Measurements from ENCODE around the gene AHCYL2. TPM values are rescaled to one million over a fixed set of nuclear protein-coding genes. Genes with fewer than 3 reads are reported as not detected.

AHCYL2 gene
- total RNA-seq, 1 donor from 2014 or later: 14.7 TPM

DNA sequence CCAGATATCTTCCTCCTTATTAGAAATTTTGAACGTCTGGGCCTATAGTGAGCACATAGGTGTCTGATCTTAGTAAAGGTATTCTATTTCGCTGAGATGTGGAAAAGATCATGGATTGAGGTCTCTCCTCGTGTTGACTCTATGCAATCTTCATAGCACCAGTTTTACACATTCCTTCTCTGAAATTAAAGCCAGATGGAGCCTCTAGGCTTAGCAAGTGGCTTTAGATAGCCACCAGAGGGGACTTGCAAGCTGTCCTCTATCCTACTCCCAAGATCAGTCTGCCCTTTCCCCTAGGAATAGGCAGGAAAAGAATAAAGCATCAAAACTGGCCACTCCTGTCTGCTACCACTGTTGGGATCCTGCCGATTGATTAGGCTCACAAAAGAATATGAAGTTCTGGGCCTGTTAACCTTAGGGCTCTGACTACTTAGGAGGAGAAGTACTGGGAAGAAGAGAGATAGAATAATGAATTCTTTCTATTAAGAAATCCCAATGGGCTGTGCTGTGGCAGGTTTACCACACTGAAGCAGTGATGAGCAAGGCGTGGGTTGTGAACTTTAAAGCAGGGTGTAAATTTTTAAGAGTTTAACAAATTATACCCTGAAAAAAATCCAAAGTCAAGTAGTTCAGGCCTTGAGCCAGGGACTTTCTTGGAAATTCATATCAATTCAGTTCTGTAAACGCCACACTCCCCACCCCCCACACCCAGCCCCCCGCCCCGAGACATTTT lies 207.2 kb downstream of the AHCYL2 start:
- no peak overlapping the region for H3K9ac ChIP-seq (ENCODE audit: low read length)
- Mint-ChIP-seq H3K27me3 (ENCODE audit: low read depth, unreplicated experiment) (peaks cover 29% of the 10 kb centered on the region), H3K9me3 (ENCODE audit: unreplicated experiment) (no peaks in the 10 kb centered on the region), H3K36me3 (ENCODE audit: low read depth, unreplicated experiment) (peaks cover 5% of the 10 kb centered on the region), H3K4me3 (ENCODE audit: unreplicated experiment) (no peak overlapping the region), H3K27ac (ENCODE audit: unreplicated experiment) (no peak overlapping the region), H3K4me1 (ENCODE audit: low read depth, unreplicated experiment) (no peaks in the 10 kb centered on the region)
- DNase-seq (ENCODE audit: low read depth) (no peak), FAIRE-seq (no peak)
- TF ChIP-seq, protein P1, sequence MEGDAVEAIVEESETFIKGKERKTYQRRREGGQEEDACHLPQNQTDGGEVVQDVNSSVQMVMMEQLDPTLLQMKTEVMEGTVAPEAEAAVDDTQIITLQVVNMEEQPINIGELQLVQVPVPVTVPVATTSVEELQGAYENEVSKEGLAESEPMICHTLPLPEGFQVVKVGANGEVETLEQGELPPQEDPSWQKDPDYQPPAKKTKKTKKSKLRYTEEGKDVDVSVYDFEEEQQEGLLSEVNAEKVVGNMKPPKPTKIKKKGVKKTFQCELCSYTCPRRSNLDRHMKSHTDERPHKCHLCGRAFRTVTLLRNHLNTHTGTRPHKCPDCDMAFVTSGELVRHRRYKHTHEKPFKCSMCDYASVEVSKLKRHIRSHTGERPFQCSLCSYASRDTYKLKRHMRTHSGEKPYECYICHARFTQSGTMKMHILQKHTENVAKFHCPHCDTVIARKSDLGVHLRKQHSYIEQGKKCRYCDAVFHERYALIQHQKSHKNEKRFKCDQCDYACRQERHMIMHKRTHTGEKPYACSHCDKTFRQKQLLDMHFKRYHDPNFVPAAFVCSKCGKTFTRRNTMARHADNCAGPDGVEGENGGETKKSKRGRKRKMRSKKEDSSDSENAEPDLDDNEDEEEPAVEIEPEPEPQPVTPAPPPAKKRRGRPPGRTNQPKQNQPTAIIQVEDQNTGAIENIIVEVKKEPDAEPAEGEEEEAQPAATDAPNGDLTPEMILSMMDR (IDR thresholded peaks at IDR 0.05; ENCODE audit: insufficient read depth, low read depth, low read length): no peak
- no peak for TF ChIP-seq EZH2 (IDR thresholded peaks at IDR 0.05; ENCODE audit: insufficient read depth, low read length)
- H3K36me3 ChIP-seq (ENCODE audit: insufficient read depth, low read length): no peaks in the 10 kb centered on the region
- H2AFZ ChIP-seq (ENCODE audit: low read depth, low read length): no peak overlapping the region
- peaks cover 11% of the 10 kb centered on the region for H3K4me1 ChIP-seq (ENCODE audit: insufficient read depth, low read length)
- H3K4me3 ChIP-seq (ENCODE audit: insufficient read depth, low read depth, low read length): no peak overlapping the region
- no peaks in the 10 kb centered on the region for H3K9me3 ChIP-seq (ENCODE audit: insufficient read depth, low read depth, low read length)
- no peaks in the 10 kb centered on the region for H4K20me1 ChIP-seq (ENCODE audit: insufficient read depth, low read length)
- H3K79me2 ChIP-seq (ENCODE audit: insufficient read depth, low read length): no peaks in the 10 kb centered on the region
- H3K27me3 ChIP-seq (ENCODE audit: insufficient read depth, low read length): peaks cover 12% of the 10 kb centered on the region
- no peak overlapping the region for H3K27ac ChIP-seq (ENCODE audit: low read depth, low read length)
- H3K4me2 ChIP-seq (ENCODE audit: low read length): no peak overlapping the region

DNA sequence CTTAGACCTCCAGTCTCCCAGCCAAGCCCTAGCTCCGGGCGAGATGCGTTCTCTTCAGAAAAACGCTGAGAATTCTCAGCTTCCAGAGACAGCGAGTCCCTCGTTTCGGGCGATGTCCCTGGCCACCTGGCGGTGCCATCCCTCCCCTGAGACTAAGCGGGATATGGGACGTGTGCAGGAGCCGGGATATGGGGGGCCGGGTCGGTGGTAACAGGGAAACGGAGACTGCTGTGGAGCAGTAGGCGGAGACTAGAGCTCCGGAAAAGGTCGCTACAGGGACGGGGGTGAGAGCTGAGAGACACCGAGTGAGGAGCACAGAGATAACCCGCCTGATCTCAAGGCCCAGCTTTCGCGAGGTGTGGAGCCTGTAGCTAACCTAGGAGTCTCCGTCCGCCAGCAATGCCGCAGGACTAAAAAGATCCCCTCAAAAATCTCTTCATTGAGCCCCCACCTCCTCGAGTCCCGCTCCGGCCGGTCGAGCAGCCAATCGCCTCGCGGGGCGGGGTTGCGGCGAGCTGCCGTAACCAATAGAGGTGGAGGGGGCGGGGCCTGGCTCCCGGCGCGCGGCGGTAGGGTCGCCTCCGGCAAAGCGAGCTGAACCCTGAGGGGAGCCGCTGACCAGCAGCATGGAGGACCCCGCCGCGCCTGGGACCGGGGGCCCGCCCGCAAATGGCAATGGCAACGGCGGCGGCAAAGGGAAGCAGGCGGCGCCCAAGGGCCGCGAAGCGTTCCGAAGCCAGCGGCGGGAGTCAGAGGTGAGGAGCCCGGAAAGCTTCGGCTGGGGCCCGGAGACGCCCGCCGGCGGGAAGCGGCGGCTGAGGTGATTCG lies 209.2 kb downstream of the AHCYL2 start, which contains the start of gene STRIP2:
TSS of gene STRIP2 (plus strand) at position 586 of the 828 bp plus-strand sequence. CDS start at position 627, 41 bp downstream.
- TF ChIP-seq, protein P1 (IDR thresholded peaks at IDR 0.05; ENCODE audit: insufficient read depth, low read depth, low read length): peak; percentile 9
- no peak for TF ChIP-seq EZH2 (IDR thresholded peaks at IDR 0.05; ENCODE audit: insufficient read depth, low read length)
- no peaks in the 10 kb centered on the region for H3K36me3 ChIP-seq (ENCODE audit: insufficient read depth, low read length)
- H3K79me2 ChIP-seq (ENCODE audit: insufficient read depth, low read length): no peaks in the 10 kb centered on the region
- no peaks in the 10 kb centered on the region for H4K20me1 ChIP-seq (ENCODE audit: insufficient read depth, low read length)
- no peak for FAIRE-seq
- peak within 1 kb of the TSS; percentile 30 for H3K27ac ChIP-seq (ENCODE audit: low read depth, low read length)
- Mint-ChIP-seq H3K27me3 (ENCODE audit: low read depth, unreplicated experiment) (peaks cover 29% of the 10 kb centered on the region), H3K36me3 (ENCODE audit: low read depth, unreplicated experiment) (peaks cover 3% of the 10 kb centered on the region), H3K9me3 (ENCODE audit: unreplicated experiment) (no peaks in the 10 kb centered on the region), H3K27ac (ENCODE audit: unreplicated experiment) (peak within 1 kb of the TSS; percentile 41), H3K4me1 (ENCODE audit: low read depth, unreplicated experiment) (peaks cover 3% of the 10 kb centered on the region), H3K4me3 (ENCODE audit: unreplicated experiment) (peak within 1 kb of the TSS; percentile 90)
- peak within 1 kb of the TSS; percentile 96 for H2AFZ ChIP-seq (ENCODE audit: low read depth, low read length)
- peaks cover 12% of the 10 kb centered on the region for H3K27me3 ChIP-seq (ENCODE audit: insufficient read depth, low read length)
- peak; percentile 58 for DNase-seq (ENCODE audit: low read depth)
- no peaks in the 10 kb centered on the region for H3K9me3 ChIP-seq (ENCODE audit: insufficient read depth, low read depth, low read length)
- peak within 1 kb of the TSS; percentile 85 for H3K9ac ChIP-seq (ENCODE audit: low read length)
- peak within 1 kb of the TSS; percentile 83 for H3K4me3 ChIP-seq (ENCODE audit: insufficient read depth, low read depth, low read length)
- peaks cover 18% of the 10 kb centered on the region for H3K4me1 ChIP-seq (ENCODE audit: insufficient read depth, low read length)
- H3K4me2 ChIP-seq (ENCODE audit: low read length): peak within 1 kb of the TSS; percentile 94

Data from astrocyte (in vitro differentiated cells and primary cell).